Upper lobe of left lung (tissue), 4 donors: ENCODE measurements around the gene EPN1.

Experiments used
- CTCF ChIP-seq, 6 experiments: fragments of 450-650 bp in 4 of 6; fragments of 200-600 bp in 2 of 6; sonication (generic) in 2 of 6; IDR thresholded peaks; one replicate each; pipeline ENCODE4 v1.5.1; 2016 to 2019; ENCODE audit warnings: antibody characterized with exemption in 6 of 6
- POLR2A ChIP-seq, 4 donors: fragments of 450-650 bp; IDR thresholded peaks; one replicate each; pipeline ENCODE4 v1.5.1; 2016 to 2017; ENCODE audit warnings: antibody characterized with exemption in 4 of 4, mild to moderate bottlenecking in 2 of 4
- POLR2AphosphoS5 ChIP-seq, 2 donors: sonication (generic); formaldehyde crosslinking; IDR thresholded peaks; one replicate each; pipeline ENCODE4 v1.5.1; 2017; ENCODE audit warnings: antibody characterized with exemption in 2 of 2

GRCh38 chr19:55684946-55685681, 10.1 kb downstream of the EPN1 start:
- no peak for TF ChIP-seq CTCF (IDR thresholded peaks at IDR 0.05)
- no peak for TF ChIP-seq POLR2A (IDR thresholded peaks at IDR 0.05)
- no peak for TF ChIP-seq POLR2AphosphoS5 (IDR thresholded peaks at IDR 0.05)
